GM19324 (cell line): ENCODE measurements around the gene DRD1.
"Not testable (repeated sequence)": the region's sequence is repeated elsewhere in the genome, so short reads cannot be mapped to it uniquely, and the experiment has no call there.

ENCODE experiments used
- ATAC-seq: cut with Tn5 transposase; IDR thresholded peaks from one replicate; pipeline ENCODE4 v1.9.1; 2021; ENCODE audit warnings: mild to moderate bottlenecking, moderate library complexity; ENCODE audit not compliant: unreplicated experiment, low FRiP score

The DRD1 gene

DNA sequence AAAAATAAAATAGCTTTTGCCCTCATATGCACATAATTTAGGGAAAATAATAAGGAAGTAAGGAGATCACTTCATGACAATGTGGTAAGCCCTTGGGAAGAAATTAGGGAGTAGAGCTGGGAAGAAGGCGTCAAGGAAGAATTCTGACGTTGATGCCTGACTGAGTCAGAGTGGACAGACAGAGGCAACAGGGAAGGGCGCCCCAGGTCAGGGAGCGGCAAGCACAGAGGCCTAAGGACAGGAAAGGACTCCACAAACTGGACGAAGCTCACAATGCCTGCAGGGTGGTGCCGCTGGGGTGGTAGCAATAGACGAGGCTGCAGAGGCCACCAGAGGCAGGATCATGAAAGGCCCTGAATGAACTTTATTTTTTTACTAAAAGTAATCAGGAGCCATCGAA lies 7.6 kb downstream of the DRD1 start:
- no peak for ATAC-seq

DNA sequence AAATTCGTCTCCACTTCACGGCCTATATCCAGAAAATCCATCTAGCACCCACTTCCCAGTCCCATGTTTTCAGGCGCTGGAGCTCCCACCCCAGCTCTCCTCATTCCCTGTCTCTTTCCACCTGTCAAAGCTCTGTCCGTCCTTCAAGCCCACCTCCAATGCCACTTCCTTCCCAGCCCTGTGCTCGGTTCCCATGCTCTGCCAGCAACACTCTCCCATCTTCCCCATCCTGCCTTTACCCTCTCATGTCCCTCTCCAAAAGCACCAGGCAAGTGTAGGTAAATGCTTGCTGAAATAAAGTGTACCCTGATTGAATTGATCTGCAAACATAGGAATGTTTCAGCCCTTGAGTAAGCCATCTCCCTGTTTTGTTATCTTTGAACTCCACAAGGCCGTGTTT lies 9.2 kb downstream of the DRD1 start:
- no peak for ATAC-seq

DNA sequence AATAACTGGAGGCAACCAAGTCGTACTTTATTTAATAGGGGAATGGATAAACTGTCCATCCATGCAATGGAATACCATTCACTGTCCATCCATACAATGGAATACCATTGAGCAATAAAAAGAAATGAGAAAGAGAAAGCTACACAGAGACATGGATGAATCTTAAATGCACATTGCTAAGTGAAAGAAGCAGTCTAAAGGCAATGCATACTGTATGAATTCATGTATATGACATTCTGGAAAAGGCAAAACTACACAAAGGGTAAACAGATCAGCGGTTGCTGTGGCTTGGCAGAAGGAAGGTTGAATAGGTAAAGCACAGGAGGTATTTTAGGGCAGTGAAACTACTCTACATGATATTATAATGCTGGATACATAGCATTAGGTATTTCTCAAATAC lies 16.2 kb downstream of the DRD1 start:
- ATAC-seq = no peak

DNA sequence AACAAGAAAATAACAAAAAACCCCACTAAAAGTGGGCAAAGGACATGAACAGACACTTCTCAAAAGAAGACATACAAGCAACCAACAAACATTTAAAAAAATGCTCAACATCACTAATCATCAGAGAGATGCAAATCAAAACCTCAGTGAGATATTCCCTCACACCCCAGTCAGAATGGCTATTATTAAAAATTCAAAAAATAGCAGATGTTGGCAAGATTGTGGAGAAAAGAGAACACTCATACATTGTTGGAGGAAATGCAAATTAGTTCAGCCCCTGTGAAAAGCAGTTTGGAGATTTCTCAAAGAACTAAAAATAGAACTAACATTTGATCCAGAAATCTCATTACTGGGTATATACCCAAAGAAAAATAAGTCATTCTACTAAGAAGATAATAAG lies 19.4 kb downstream of the DRD1 start:
- ATAC-seq = not testable (repeated sequence)

DNA sequence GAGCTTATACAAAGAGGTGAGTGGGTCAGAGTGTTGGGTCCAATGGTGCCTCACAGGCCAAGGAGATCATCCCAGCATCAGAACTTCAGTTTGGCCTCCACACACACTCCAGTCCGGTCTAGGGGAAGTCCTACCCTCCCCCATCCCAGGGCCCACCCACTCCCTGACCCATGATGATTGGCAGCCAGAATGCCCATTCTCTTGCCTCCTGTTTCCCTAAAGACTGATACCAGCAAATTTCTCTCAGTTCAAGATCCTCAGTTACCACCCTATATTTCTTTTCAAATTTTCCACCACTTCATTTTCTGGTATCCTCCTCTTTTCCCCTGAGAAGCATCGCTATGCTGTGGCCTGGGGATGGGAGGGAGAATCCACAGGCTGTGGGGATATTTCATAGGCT lies 21.9 kb downstream of the DRD1 start:
- no peak for ATAC-seq

DNA sequence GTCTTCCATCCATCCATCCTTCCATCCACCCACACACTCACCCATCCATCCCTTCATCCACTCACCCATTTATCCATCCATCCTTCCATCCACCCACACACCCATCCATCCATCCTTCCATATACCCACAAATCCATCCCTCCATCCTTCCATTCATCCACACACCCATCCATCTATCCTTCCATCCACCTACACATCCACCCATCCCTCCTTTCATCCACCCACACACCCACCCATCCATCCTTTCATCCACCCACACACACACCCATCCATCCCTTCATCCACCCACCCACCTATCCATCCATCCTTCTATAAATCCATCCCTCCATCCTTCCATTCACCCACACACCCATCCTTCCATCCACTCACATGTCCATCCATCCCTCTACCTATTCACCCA lies 23.6 kb downstream of the DRD1 start:
- ATAC-seq = no peak

DNA sequence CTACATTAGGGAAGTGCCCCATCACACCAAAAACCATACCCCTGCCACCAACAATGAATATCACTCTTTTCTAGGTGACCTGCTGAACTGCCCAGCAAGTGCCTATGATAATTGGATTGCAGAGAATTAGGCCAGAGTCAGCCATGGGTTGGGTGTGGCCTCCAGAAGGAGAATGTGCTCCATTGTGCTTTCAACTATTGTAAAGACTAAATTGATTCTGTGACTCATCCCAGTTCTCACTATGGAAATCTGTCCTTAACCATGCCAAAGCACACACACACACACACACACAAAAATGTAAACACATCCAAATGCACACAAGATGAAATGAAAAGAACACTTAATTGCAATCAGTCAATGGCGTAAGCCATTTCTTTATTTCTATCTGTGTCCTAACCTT lies 25.7 kb downstream of the DRD1 start:
- ATAC-seq = no peak

DNA sequence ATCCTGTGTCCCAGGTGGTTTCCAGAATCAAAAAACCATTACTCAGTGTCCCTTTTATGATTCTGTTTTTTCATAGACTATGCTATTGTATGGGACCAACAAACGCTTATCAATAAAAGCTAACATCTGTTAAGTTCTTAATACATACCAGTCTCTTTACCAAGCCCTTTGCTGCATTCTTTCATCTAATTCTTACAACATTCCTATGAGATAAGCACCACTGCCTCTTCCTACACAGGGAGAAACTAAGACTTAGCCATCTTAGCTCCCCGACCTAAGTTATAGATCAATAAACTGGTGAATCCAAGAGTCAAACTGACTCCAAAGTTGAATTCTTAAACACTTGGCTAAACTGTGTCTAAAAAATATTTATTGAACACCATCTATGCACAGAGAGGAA lies 26.6 kb downstream of the DRD1 start:
- no peak for ATAC-seq

DNA sequence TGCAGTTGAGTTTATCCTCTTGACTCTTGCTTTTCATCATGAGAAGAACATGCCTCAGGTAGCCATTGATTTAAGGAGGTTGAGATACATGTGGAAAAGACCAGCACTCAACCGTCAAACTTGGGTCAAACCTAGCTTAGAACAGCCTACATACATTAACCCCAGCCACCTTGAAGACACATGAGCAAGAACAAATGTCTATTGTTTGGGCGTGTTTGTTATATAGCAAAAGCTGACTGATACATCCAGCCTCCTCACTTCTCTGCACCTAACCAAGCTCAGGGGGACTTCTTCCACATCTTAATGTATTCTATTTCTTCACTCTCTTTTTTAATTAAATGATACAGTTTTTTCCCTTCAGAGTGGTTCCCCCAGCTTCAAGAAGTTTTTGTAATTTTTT lies 28.7 kb downstream of the DRD1 start:
- no peak for ATAC-seq

DNA sequence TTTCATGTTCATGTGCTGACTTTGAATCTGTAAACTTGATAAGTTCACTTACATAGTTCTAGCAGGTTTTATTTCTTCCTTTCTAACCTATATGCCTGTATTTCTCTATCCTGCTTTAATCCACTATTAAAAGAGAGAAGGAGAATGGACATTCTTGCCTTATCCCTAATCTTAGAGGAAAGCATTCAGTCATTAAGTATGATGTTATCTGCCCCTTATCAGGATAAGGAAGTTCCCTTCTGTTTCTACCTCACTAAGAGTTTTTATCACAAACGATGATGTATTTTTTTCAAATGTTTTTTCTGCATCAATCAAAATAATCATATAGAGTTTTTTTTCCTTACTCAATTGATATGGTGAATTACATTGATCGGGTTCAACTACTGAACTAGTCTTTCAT lies 33.1 kb downstream of the DRD1 start:
- ATAC-seq = no peak

DNA sequence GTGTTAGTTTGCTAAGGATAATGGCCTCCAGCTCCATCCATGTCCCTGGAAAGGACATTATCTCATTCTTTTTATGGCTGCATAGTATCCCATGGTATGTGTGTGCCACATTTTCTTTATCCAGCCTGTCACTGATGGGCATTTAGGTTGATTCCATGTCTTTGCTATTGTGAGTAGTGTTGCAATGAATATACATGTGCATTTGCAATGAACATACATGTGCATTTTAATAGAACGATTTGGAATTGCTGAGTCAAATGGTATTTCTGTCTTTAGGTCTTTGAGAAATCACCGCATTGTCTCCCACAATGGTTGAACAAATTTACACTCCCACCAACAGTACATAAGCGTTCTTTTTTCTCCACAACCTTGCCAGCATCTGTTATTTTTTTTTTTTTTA lies 37.7 kb downstream of the DRD1 start:
- no peak for ATAC-seq

DNA sequence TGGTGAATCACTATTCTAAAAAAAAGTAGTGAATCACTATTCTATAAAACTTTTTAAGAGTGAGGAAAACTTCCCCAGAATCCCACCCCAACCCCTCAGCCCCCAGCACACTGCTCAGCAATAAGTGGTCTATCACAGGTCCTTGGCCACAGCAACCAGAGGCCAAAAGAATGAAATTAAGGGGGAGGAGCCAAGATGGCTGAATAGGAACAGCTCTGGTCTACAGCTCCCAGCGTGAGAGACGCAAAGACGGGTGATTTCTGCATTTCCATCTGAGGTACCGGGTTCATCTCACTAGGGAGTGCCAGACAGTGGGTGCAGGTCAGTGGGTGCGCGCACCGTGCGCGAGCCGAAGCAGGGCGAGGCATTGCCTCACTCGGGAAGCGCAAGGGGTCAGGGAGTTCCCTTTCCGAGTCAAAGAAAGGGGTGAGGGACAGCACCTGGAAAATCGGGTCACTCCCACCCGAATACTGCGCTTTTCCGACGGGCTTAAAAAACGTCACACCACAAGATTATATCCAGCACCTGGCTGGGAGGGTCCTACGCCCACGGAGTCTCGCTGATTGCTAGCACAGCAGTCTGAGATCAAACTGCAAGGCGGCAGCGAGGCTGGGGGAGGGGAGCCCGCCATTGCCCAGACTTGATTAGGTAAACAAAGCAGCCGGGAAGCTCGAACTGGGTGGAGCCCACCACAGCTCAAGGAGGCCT lies 46.2 kb downstream of the DRD1 start:
- ATAC-seq = not testable (repeated sequence)

DNA sequence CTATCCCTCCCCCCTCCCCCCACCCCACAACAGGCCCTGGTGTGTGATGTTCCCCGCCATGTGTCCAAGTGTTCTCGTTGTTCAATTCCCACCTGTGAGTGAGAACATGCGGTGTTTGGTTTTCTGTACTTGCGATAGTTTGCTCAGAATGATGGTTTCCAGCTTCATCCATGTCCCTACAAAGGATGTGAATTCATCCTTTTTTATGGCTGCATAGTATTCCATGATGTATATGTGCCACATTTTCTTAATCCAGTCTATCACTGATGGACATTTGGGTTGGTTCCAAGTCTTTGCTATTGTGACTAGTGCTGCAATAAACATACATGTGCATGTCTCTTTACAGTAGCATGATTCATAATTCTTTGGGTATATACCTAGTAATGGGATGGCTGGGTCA lies 48.6 kb downstream of the DRD1 start:
- ATAC-seq = not testable (repeated sequence)

DNA sequence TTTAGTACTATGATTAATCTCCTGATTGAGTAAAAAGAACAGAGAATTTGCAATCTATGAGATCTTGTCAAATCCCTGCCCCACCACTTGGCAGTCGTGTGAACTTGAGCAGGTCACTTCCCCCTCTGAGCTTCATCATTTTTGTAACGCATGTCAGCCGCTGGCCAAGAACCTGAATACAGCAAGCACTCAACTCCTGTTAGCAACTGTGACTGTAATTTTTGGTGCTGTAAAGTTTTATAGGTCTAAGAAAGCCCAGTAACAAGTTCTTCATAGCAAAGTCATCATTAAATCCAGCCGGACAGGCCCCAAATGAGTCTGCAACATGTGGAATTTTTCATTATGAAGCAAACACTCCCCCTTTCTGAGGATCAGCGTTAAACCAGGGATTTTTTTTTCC lies 49.4 kb downstream of the DRD1 start:
- ATAC-seq = no peak

DNA sequence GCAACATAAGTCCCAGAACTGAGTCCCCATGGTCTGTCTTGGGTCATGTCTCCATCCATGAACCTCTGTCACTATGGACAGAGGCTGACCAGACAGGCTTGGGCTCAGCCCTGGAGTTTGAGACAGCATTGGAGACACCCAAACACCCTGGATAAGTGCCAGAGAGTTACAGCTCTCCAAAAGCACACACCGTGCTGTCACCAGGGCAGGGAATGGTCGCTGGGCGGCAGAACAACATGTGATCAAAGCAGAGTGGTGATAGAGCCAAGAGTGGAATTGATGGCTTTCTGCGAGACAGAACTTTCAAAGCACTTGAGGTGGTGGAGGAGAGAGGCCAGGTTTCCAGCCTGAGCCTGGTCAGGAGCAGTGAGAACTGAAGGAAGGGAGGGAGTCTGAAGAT lies 50.1 kb downstream of the DRD1 start:
- no peak for ATAC-seq

DNA sequence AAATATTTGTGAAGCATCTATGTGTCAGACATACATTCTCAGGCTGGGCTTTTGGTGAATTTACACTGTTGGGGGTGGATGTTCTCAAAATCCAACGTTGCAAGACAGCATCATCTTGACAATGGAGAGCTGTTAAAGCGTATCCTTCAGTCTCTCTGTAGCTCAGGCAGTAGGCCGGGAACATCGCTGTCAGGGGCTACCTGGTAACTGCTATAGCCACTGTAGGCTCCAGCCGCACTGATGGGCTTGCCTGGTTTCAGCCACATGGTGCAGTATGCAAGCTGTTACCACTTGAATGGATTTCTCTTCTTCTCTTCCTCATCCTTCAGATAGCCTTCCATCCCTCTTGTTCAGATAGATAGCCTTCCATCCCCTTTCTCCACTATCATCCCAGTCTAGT lies 51.7 kb downstream of the DRD1 start:
- no peak for ATAC-seq

DNA sequence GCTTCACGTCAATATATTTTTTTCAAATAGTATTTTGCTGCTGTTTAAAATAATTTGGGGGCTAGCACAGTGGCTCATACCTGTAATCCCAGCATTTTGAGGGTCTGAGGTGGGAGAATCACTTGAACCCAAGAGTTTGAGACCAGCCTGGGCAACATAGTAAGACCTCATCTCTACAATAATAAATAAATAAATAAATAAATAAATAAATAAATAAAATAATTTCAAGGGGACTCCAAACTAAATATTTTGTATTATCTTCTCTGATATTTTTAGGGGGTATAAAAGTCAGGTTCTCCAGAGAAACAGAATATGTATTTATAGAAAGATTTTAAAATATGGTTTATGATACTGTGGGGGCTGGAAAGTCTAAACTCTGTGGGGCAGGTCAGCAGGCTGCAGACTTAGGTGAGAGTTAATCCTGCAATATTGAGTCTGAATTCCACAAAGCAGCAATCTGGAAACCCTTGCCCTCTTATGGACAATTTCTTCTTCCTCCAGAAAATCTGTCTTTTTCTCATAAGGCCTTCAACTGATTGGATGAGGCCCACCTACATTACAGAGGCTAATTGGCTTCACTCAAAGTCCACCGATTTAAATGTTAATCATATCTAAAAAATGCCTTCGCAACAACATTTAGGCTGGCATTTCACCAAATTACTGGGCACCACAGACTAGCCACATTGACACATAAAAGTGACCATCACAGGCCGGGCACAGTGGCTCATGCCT lies 53.5 kb downstream of the DRD1 start:
- no peak for ATAC-seq
